GM18951 (cell line): Measurements from ENCODE around the gene PRTFDC1.
"Not testable (repeated sequence)": the region's sequence is repeated elsewhere in the genome, so short reads cannot be mapped to it uniquely, and the experiment has no call there.

Experiments
- POLR2A ChIP-seq: IDR thresholded peaks from 4 replicates; pipeline ENCODE4 v1.6.1; 2011; ENCODE audit warnings: mild to moderate bottlenecking; ENCODE audit not compliant: insufficient read length, insufficient read depth; ENCODE audit errors: extremely low read depth
- in situ Hi-C: fragments of 300-500 bp; cut with MboI; formaldehyde crosslinking; loops from one replicate; pipeline ENCODE4 v1.12.0; 2022; ENCODE audit warnings: low sequenced_read_pairs, mixed read lengths, inconsistent platforms; ENCODE audit not compliant: unreplicated experiment

The PRTFDC1 gene

DNA sequence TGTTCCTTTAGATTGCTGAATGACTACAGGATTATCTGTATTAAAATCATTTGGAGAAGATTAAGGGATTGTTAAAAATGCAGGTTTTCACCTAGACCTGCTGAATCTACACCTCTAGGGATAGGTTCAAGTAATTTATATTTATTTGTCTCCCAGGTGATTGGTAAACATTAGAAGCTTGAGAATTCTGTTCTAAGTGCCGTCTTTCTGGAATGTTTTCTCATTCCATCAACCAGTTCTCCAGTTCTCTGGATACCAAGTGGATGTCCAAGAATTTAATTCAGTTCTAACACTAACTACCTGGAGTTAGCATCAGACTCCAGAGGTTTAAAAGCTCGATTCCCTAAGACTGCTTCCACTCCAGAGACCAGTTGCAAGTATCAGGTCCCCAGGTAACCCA lies 110.9 kb downstream of the PRTFDC1 start:
- in situ Hi-C loops, result no loop called here

DNA sequence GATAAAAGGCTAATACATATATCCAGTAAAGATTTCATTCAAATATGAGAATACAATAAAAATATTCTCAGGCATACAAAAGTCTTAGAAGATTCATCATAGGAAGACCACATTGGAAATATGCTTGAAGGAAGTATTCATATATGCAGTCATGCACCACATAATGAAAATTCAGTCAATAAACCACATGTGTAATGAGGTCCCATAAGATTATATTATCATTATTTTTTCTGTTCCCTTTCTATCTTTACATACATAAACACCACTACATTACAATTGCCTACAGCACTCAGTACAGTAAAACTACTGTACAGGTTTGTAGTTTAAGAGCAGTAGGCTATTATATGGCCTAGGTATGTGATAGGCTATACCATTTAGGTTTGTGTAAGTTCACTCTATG lies 111.6 kb downstream of the PRTFDC1 start:
- in situ Hi-C loops, result no loop called here
- TF ChIP-seq POLR2A, result no peak

More for the DNA sequence above, 110.9 kb downstream of the PRTFDC1 start:
- no peak for TF ChIP-seq POLR2A

DNA sequence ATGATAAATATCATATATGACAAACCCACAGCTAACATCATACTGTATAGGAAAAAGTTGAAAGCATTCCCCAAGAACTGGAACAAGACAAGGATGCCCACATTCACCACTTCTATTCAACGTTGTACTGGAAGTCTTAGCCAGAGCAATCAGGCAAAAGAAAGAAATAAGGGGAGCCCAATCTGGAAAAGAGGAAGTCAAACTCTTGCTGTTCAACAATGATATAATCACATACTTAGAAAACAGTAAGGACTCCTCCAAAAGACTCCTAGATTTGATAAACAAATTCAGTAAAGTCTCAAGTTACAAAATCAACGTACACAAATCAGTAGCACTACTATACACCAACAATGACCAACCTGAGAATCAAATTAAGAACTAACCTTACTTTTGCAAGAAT lies 114.6 kb downstream of the PRTFDC1 start:
- in situ Hi-C loops, result not testable (repeated sequence)

DNA sequence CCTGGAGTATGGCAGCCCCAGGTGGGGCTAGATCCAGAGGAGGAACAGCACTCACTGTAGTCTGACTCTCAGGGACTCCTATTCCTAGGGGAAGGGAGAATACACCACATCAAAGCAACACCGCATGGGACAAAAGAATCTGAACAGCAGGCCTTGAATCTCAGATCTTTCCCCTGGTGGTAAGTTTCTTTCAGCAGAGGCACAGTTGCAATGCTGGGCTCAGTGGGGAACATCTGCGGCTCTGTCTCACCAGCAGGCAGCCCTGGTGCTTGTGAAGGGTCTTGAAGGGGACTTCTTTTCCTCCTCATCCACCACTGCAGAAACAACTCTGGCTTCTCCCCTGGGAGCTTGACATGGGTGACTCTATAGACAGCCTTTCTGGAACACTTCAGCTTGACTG lies 117.5 kb downstream of the PRTFDC1 start:
- in situ Hi-C loops, result no loop called here
- no peak for TF ChIP-seq POLR2A

DNA sequence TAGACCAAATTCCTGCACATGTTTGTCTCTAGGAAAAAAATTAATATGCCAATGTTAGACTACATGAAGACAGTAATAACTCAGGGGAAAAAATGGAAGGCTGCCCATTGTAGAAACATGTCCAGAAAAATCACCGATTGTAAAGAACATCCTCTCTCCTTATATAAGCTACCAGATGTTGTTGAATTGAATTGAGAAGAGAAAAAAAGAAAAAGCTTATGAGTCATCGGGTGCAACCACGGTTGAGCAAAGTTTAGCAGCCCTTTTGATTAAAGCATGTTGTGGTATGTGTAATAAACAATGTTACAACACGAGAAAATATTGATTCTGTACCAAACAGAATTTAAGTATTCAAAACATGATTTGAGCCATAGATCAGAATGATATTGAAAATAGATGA lies 126.4 kb downstream of the PRTFDC1 start:
- TF ChIP-seq POLR2A, result no peak
- in situ Hi-C loops, result no loop called here

DNA sequence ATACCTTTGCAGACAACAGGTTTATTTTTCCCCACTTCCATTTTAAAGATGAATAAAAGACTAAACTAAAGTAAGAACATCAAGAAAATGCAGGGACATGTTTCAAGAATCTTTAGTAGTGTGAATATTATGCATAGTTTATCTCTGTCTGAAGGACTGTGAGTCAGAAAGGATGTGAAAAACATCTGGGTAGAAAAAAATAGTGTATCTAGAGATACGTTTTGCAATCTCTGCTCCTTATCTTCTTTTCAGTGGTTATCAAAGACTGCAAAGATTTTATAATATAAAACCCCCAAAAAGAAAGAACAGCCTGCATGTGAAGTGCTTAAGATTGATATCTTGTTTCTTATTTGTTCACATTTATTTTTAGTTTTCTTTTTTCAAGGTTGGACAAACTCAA lies 126.9 kb downstream of the PRTFDC1 start:
- in situ Hi-C loops, result no loop called here
- no peak for TF ChIP-seq POLR2A

DNA sequence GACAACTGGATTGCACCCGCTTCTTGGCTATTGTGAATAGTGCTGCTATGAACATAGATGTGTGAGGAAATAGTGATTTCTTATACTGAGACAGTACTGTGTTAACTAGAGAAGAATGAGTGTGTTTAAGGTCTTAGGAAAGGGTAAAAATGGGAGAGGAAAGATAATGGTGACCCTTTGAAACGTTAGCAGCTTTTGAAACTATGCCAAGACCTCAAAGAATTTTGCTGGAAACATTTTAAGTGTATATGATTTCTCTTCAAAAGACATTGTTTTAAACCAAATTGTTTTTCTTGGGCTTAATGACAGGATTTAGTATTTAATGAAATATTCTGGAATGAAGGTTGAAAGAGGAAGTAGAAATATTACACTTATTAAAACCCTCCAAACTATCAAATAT lies 127.9 kb downstream of the PRTFDC1 start:
- TF ChIP-seq POLR2A, result no peak
- in situ Hi-C loops, result no loop called here

DNA sequence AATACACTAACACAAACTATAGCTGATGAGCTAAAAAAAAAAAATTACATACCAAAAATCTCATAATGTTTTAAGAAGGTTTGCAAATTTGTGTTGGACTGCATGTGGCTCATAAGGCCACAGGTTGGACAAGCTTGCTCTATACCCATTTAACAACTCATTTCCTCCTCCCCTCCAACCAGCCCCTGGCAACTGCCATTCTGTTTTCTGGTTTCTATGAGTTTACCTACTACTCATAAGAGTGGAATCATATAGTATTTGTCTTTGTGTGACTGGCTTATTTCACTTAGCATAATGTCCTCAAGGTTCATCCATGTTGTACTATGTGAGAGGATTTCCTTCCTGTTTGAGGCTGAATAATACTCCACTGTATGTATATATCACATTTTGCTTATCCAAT lies 128.3 kb downstream of the PRTFDC1 start:
- TF ChIP-seq POLR2A, result no peak
- in situ Hi-C loops, result no loop called here

DNA sequence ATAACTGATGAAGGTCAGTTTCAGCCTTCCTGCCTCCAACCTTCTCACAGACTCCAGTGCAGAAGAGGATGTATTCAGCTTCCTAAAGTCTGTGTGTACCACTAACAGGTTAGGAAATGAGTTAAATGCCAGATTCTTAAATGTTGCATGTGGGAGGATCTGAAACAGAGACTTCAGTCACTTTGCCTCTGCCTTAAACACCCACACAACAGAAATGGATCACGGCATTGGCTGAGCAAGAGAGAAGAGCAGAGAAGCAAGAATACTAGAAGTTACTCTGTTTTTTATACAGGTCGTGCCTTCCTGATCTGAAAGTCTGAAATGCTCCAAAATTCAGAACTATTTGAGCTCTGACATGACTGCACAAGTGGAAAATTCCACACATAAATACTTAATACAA lies 129.8 kb downstream of the PRTFDC1 start:
- in situ Hi-C loops, result no loop called here
- no peak for TF ChIP-seq POLR2A

DNA sequence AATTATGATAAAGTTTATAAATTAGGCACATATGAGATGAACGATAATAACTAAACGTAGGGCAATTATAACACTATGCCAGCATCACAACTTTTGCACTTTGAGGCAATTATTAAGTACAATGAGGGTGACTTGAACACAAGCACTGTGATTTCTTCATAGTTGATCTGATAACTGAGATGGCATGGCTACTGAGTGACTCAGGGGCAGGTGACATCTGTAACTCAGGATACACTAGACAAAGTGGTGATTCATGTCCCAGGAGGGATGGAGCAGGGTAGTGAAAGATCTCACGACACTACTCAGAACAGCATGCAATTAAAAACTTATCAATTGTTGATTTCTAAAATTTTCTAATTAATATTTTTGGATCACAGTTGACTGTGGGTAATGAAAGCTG lies 130.4 kb downstream of the PRTFDC1 start:
- TF ChIP-seq POLR2A, result no peak
- in situ Hi-C loops, result no loop called here

DNA sequence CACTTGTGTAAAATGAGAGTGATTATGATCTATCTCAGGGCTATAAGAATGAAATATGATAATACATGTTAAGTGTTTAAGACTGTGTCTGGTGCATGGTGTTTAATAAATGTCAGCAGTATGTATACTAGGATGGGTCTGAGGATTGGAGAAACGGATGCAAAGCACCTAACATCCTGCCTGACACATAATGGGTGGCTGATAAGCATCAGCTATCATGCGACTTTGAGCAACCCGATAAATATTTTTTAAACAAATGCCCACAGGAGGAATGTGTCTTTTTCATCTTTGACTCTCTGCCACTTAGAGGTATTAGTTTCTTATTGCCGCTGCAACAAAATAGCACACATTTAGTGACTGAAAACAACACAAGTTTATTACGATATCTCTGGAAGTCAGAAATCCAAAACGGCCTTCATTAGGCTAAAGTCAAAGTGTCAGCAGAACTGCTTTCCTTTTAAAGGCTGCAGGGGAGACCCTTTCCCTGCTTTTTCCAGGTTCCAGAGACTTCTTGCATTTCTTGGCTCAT lies 135.5 kb downstream of the PRTFDC1 start:
- in situ Hi-C loops, result no loop called here
- no peak for TF ChIP-seq POLR2A

DNA sequence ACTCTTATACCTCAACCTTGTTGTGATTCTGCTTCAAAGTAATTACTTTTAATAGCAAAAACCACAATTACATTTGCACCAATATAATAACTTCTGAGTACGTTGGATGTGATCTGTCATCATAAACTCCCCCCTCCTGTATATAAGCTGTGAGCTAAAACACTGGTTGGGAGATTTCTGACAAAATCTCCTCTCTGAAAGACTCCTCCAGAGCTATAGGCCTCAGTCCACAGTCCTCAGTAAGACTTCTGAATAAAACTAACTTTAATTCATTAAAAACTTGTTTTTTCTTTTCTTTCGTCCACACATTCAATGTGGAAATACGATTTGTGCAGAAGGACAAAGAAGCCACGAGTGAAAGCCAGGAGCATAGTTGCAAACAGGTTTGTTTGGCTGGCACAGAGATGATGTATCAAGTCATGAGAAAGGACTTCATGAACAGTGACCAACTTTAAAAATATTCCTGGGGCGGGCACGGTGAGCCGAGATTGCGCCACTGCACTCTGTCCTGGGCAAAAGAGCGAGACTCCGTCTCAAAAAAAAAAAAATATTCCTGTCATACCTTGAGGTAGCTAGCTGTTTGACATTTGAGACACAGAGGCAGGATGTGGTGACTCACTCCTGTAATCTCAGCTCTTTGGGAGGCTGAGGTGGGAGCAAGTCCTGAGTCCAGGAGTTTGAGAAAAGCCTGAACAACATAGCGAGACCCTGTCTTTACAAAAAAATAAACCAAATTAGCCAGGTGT lies 137.7 kb downstream of the PRTFDC1 start:
- in situ Hi-C loops, result no loop called here
- no peak for TF ChIP-seq POLR2A

DNA sequence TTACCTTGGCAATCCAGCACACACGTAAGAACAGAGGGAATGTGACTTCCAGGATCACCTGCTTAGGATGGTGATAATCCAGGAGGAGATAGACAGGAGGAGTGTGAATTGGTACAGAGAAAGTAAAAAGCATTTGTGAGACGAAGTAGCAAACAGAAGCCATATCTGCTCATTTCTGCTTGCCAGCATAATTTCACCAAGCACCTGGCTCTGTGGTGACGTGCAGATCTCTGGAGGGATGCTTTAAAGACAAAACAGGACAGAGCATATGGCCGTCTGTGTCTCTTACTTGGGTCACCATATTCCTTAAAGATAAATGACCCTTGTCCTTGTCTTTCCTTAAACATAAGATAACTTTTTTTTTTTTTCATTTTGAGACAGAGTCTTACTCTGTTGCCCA lies 138.6 kb downstream of the PRTFDC1 start:
- in situ Hi-C loops, result no loop called here

DNA sequence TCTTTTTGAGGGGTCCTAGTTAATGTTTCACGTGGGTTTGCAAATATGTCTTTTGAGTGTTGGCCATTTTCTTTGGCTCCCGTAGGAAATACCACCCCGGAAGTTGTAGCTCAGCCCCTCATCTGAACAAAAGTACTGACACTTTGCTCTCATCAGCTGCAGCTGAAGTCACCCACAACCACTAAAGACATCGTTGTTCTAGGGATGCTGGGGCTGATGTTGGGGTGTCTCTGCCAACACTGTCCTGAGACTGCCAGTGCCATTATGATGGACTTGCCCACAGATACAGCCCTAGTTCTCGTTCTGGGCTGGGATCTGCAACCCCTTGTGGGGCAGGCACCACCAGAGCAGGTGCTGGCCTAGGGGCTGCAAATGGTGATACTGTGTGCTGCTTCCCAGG lies 146.1 kb downstream of the PRTFDC1 start:
- TF ChIP-seq POLR2A, result no peak
- in situ Hi-C loops, result no loop called here

More for the DNA sequence above, 138.6 kb downstream of the PRTFDC1 start:
- no peak for TF ChIP-seq POLR2A

DNA sequence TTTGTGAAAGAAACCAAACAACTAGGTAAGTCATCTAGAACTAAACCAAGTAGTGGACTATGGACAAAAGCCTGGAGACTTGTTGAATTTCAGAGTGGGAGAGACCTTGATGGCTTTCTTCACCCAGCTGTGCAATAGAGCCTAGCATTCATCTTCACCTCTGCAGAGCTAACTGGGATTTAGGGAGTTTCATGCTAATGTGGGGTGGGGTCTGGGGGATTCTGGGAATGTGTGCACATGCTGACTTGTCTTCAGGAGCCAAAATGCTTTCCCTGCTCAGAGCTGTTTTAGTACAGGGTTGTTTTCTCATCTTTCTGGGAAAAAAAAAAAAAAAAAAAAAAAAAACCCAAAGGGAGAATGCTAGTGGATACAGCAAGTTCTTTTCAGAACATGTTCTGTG lies 147.4 kb downstream of the PRTFDC1 start:
- in situ Hi-C loops, result no loop called here
- no peak for TF ChIP-seq POLR2A

DNA sequence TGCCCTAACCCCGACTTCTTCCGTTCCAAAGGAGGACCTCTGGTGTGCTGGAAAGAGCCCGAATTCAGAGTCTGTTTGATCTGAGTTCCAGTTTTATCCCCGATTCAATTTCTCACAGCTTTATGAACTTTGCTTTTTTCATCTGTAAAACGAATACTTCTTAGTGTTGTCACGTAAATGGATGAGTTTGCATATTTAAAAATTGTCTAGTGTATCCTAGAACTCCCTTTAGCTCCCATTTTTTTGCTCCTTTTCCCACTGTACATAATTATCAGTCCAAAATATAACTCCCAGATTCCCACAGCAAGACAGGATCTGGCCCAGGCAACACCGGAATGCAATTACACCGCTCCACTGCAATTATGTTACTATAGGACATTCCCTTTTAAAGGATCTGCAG lies 148.0 kb downstream of the PRTFDC1 start:
- in situ Hi-C loops, result no loop called here

More for the DNA sequence above, 148.0 kb downstream of the PRTFDC1 start:
- no peak for TF ChIP-seq POLR2A
